Prostate gland (tissue), 2 donors: ENCODE data around the gene CAMK2N1. TPM values are rescaled to one million over a fixed set of nuclear protein-coding genes. Genes with fewer than 3 reads are reported as not detected.

ENCODE experiments used
- DNase-seq: peaks from one replicate; pipeline ENCODE4 v3.0.0-alpha.2; 2019; ENCODE audit warnings: low spot score
- H3K27ac ChIP-seq, 2 donors: fragments of 200-600 bp; sonication (generic); 2 replicates each; pipeline ENCODE4 v1.5.1; 2017 to 2019
- H3K27me3 ChIP-seq: fragments of 200-600 bp; sonication (generic); replicated peaks from 2 replicates; pipeline ENCODE4 v1.5.1; 2019; ENCODE audit not compliant: insufficient read depth
- H3K36me3 ChIP-seq, 2 donors: fragments of 200-600 bp; sonication (generic); 1 replicate in 1 of 2; 2 replicates in 1 of 2; pipeline versions ENCODE4 v1.5.1 to v1.8.1; 2017 to 2019
- H3K4me1 ChIP-seq: fragments of 200-600 bp; sonication (generic); replicated peaks from 2 replicates; pipeline ENCODE4 v1.5.1; 2019
- H3K4me3 ChIP-seq, 2 donors: fragments of 200-600 bp; sonication (generic); 2 replicates each; pipeline ENCODE4 v1.5.1; 2017 to 2019
- H3K9me3 ChIP-seq: fragments of 200-600 bp; sonication (generic); 2 replicates; pipeline ENCODE4 v1.5.1; 2017
- CTCF ChIP-seq, 4 experiments: fragments of 200-600 bp in 2 of 4; fragments of 450-650 bp in 2 of 4; sonication (generic) in 2 of 4; IDR thresholded peaks; 1 replicate in 3 of 4; 2 replicates in 1 of 4; pipeline ENCODE4 v1.5.1; 2016 to 2019; ENCODE audit warnings: antibody characterized with exemption in 4 of 4, mild to moderate bottlenecking in 2 of 4, moderate library complexity in 2 of 4
- POLR2A ChIP-seq: fragments of 450-650 bp; IDR thresholded peaks from one replicate; pipeline ENCODE4 v1.6.1; 2016; ENCODE audit warnings: antibody characterized with exemption, mild to moderate bottlenecking
- POLR2AphosphoS5 ChIP-seq: sonication (generic); formaldehyde crosslinking; IDR thresholded peaks from one replicate; pipeline ENCODE4 v1.6.1; 2017; ENCODE audit warnings: antibody characterized with exemption
- WGBS: methylation state at CpG from one replicate; pipeline ENCODE4 v1.1.5; 2018; 5-methylcytosine and 5-hydroxymethylcytosine counted together
- intact Hi-C: fragments of 100-400 bp; cut with DNase I; formaldehyde crosslinking; loops from one replicate; pipeline ENCODE4 v1.14.2; 2022
- total RNA-seq, 2 donors: library from RNA; depleted of rRNA; stranded (reverse); fragments of >200 nt; gene quantifications; one replicate each; pipeline ENCODE4 v1.1.0, GENCODE V29; 2016

Gene CAMK2N1
- total RNA-seq, 2 donors from 2014 or later: 12.7 to 17.4 TPM

- Histone ChIP-seq H3K36me3 (peaks cover 9 to 13% of the 10 kb centered on the region in 2 donors), H3K4me1 (peaks cover 7% of the 10 kb centered on the region), H3K4me3 (no peak overlapping the region), H3K9me3 (no peaks in the 10 kb centered on the region), H3K27ac (no peak overlapping the region), H3K27me3 (no peaks in the 10 kb centered on the region)
- no peak for TF ChIP-seq CTCF (IDR thresholded peaks at IDR 0.05)
- no peak for TF ChIP-seq POLR2A
- TF ChIP-seq POLR2AphosphoS5: no peak
- DNase-seq: no peak
- intact Hi-C loops: no loop called here
- 95% methylated on average over 1 of the region's 1 CpG for WGBS
Measured at GRCh38 chr1:20505488-20505887, 19.5 kb upstream of the CAMK2N1 start.

GRCh38 chr1:20500716-20501115, 14.7 kb upstream of the CAMK2N1 start:
- WGBS: 91% methylated on average over 17 of the region's 17 CpGs
- peaks cover 18 to 21% of the 10 kb centered on the region in 2 donors for H3K36me3 ChIP-seq
- TF ChIP-seq POLR2A (no peak), CTCF (IDR thresholded peaks at IDR 0.05) (no peak), POLR2AphosphoS5 (no peak)
- H3K27ac ChIP-seq: no peak overlapping the region
- no peak overlapping the region for H3K4me3 ChIP-seq
- H3K4me1 ChIP-seq: no peaks in the 10 kb centered on the region
- H3K27me3 ChIP-seq: no peaks in the 10 kb centered on the region
- DNase-seq: no peak
- intact Hi-C loops: no loop called here
- H3K9me3 ChIP-seq: no peaks in the 10 kb centered on the region

- Histone ChIP-seq H3K4me1 (no peaks in the 10 kb centered on the region), H3K9me3 (no peaks in the 10 kb centered on the region), H3K27ac (no peak overlapping the region), H3K4me3 (no peak overlapping the region), H3K36me3 (peaks cover 18 to 21% of the 10 kb centered on the region in 2 donors), H3K27me3 (no peaks in the 10 kb centered on the region)
- DNase-seq: no peak
- 84% methylated on average over 14 of the region's 14 CpGs for whole genome bisulfite sequencing
- TF ChIP-seq CTCF (IDR thresholded peaks at IDR 0.05) (no peak), POLR2AphosphoS5 (no peak)
- intact Hi-C loops: no loop called here
Measured at GRCh38 chr1:20499718-20500117, 13.7 kb upstream of the CAMK2N1 start.

GRCh38 chr1:20499105-20499504, 13.1 kb upstream of the CAMK2N1 start:
- Histone ChIP-seq H3K9me3 (no peaks in the 10 kb centered on the region), H3K4me3 (no peak overlapping the region), H3K4me1 (no peaks in the 10 kb centered on the region), H3K36me3 (peaks cover 18 to 21% of the 10 kb centered on the region in 2 donors), H3K27ac (no peak overlapping the region), H3K27me3 (no peaks in the 10 kb centered on the region)
- DNase-seq: no peak
- TF ChIP-seq POLR2A: no peak
- TF ChIP-seq CTCF (IDR thresholded peaks at IDR 0.05): no peak
- intact Hi-C loops: no loop called here
- WGBS: 84% methylated on average over 5 of the region's 5 CpGs

- TF ChIP-seq POLR2AphosphoS5 (no peak), CTCF (IDR thresholded peaks at IDR 0.05) (no peak), POLR2A (no peak)
- 84% methylated on average over 7 of the region's 7 CpGs for WGBS
- intact Hi-C loops: no loop called here
- no peak overlapping the region for H3K27ac ChIP-seq
- DNase-seq: no peak
- H3K4me3 ChIP-seq: no peak overlapping the region
- peaks cover 18 to 21% of the 10 kb centered on the region in 2 donors for H3K36me3 ChIP-seq
- H3K27me3 ChIP-seq: no peaks in the 10 kb centered on the region
- H3K9me3 ChIP-seq: no peaks in the 10 kb centered on the region
- no peaks in the 10 kb centered on the region for H3K4me1 ChIP-seq
Measured at GRCh38 chr1:20498116-20498515, 12.1 kb upstream of the CAMK2N1 start.
